ENCODE results near the gene PRRC2A. TPM values are rescaled to one million over a fixed set of nuclear protein-coding genes. Genes with fewer than 3 reads are reported as not detected.

Gene PRRC2A
- total RNA-seq, 1 experiment from 2014 or later, result 383 TPM

GRCh38 chr6:31607317-31607716 is 13.2 kb upstream of the PRRC2A start:
- H3K4me1 Mint-ChIP-seq, result peaks cover 5 to 9% of the 10 kb centered on the region in 2 experiments
- WGBS (ENCODE audit: extremely low coverage, insufficient read length, low lambda C conversion rate), result no CpG with 5 or more reads among the region's 1 CpG
- H2BK15ac ChIP-seq (ENCODE audit: low read depth, low read length), result no peak overlapping the region
- H4K5ac ChIP-seq (ENCODE audit: insufficient read length, low read depth, low read length), result no peak overlapping the region
- H2BK120ac ChIP-seq (ENCODE audit: low read depth, low read length, poor library complexity, severe bottlenecking), result no peak overlapping the region
- H3K56ac ChIP-seq (ENCODE audit: insufficient read length, low read depth, low read length), result no peak overlapping the region
- H3K36me3 Mint-ChIP-seq (ENCODE audit: insufficient read depth in 1 of 3, low read depth in 3 of 3), result no peaks in the 10 kb centered on the region
- no peaks in the 10 kb centered on the region for H3K4me1 ChIP-seq (ENCODE audit: insufficient read depth, low read length)
- H3K23me2 ChIP-seq (ENCODE audit: insufficient read length, low read depth, low read length, poor library complexity, severe bottlenecking), result no peaks in the 10 kb centered on the region
- H2BK12ac ChIP-seq (ENCODE audit: insufficient read length, low read depth, low read length), result no peak overlapping the region
- no peak for TF ChIP-seq CTCF (conservative IDR thresholded peaks at IDR 0.05)
- H2AFZ ChIP-seq (ENCODE audit: low read length), result no peak overlapping the region
- H2BK5ac ChIP-seq (ENCODE audit: insufficient read length, low read length), result no peak overlapping the region
- H3K27me3 Mint-ChIP-seq (ENCODE audit: low read depth), result no peaks in the 10 kb centered on the region
- H4K91ac ChIP-seq (ENCODE audit: insufficient read length, low read depth, low read length), result no peak overlapping the region
- H3K79me2 ChIP-seq (ENCODE audit: insufficient read depth, low read length), result no peaks in the 10 kb centered on the region
- no peak overlapping the region for H3K14ac ChIP-seq (ENCODE audit: insufficient read depth, low read length)
- no peak overlapping the region for H3K4ac ChIP-seq (ENCODE audit: low read depth, low read length)
- H2AK5ac ChIP-seq (ENCODE audit: insufficient read length, low read length), result no peak overlapping the region
- H4K20me1 ChIP-seq (ENCODE audit: control insufficient read depth, insufficient read depth, insufficient read length), result no peaks in the 10 kb centered on the region
- no peak overlapping the region for H3K9ac ChIP-seq (ENCODE audit: extremely low read depth, insufficient read length, low read length)
- H2BK20ac ChIP-seq (ENCODE audit: low read depth, low read length, poor library complexity, severe bottlenecking), result no peak overlapping the region
- H4K8ac ChIP-seq (replicated peaks; ENCODE audit: insufficient read length, low read depth, low read length), result no peak overlapping the region
- H3T11ph ChIP-seq (ENCODE audit: low read length), result no peak overlapping the region
- H3K27ac ChIP-seq (ENCODE audit: insufficient read length, low read depth, low read length), result no peak overlapping the region
- no peak overlapping the region for H3K4me2 ChIP-seq (ENCODE audit: insufficient read depth, insufficient read length, low read length)
- H3K27me3 ChIP-seq (ENCODE audit: insufficient read depth, low read length), result no peaks in the 10 kb centered on the region
- no peaks in the 10 kb centered on the region for H3K79me1 ChIP-seq (ENCODE audit: insufficient read depth, low read depth, low read length, poor library complexity, severe bottlenecking)
- H3K4me3 Mint-ChIP-seq, result no peak overlapping the region
- no peak overlapping the region for H3K18ac ChIP-seq (ENCODE audit: insufficient read length, low read depth, low read length)
- no peak overlapping the region for H3K27ac Mint-ChIP-seq
- H3K9me3 ChIP-seq (ENCODE audit: control insufficient read depth, low read depth, low read length), result no peaks in the 10 kb centered on the region
- H3K23ac ChIP-seq (ENCODE audit: insufficient read length, low read depth, low read length), result no peak overlapping the region
- no peaks in the 10 kb centered on the region for H3K9me3 Mint-ChIP-seq
- no peak for DNase-seq

Data from H9 (cell line).